ENCODE results near the gene CACNA1G. TPM values are rescaled to one million over a fixed set of nuclear protein-coding genes. Genes with fewer than 3 reads are reported as not detected.

The CACNA1G gene
- total RNA-seq, 2 experiments from 2014 or later: 0.06 to 0.10 TPM

- POLR2A ChIA-PET: interaction anchor here (1.2 kb wide), 1 partner anchor 70 kb away, joined by 3 read pairs; no protein-coding TSS in a partner anchor
Measured at GRCh38 chr17:50634915-50635731, 74.6 kb downstream of the CACNA1G start.

GRCh38 chr17:50635732-50635981, 75.1 kb downstream of the CACNA1G start:
- POLR2A ChIA-PET: interaction anchor here (1.2 kb wide), 1 partner anchor 70 kb away, joined by 3 read pairs; no protein-coding TSS in a partner anchor

More at GRCh38 chr17:50634915-50635731, 74.6 kb downstream of the CACNA1G start:
- CTCF ChIA-PET: interaction anchor here (1.3 kb wide), 1 partner anchor 8 kb away, joined by 3 read pairs; no protein-coding TSS in a partner anchor

GRCh38 chr17:50635982-50636803, 75.7 kb downstream of the CACNA1G start:
- ChIA-PET CTCF (interaction anchor here (1.3 kb wide), 1 partner anchor 9 kb away, joined by 3 read pairs; no protein-coding TSS in a partner anchor), POLR2A (interaction anchor here (1.2 kb wide), 1 partner anchor 69 kb away, joined by 3 read pairs; no protein-coding TSS in a partner anchor)

More at GRCh38 chr17:50635732-50635981, 75.1 kb downstream of the CACNA1G start:
- CTCF ChIA-PET: interaction anchor here (1.3 kb wide), 1 partner anchor 8 kb away, joined by 3 read pairs; no protein-coding TSS in a partner anchor

- CTCF ChIA-PET: no interaction called here
Measured at GRCh38 chr17:50636804-50637195, 76.3 kb downstream of the CACNA1G start.

GRCh38 chr17:50637829-50638605, 77.5 kb downstream of the CACNA1G start:
- CTCF ChIA-PET: interaction anchor here (1.1 to 1.4 kb wide), 2 partner anchors 12 to 32 kb away, joined by 3 to 5 read pairs; no protein-coding TSS in a partner anchor
- POLR2A ChIA-PET: no interaction called here

More at GRCh38 chr17:50636804-50637195, 76.3 kb downstream of the CACNA1G start:
- POLR2A ChIA-PET: no interaction called here

DNA sequence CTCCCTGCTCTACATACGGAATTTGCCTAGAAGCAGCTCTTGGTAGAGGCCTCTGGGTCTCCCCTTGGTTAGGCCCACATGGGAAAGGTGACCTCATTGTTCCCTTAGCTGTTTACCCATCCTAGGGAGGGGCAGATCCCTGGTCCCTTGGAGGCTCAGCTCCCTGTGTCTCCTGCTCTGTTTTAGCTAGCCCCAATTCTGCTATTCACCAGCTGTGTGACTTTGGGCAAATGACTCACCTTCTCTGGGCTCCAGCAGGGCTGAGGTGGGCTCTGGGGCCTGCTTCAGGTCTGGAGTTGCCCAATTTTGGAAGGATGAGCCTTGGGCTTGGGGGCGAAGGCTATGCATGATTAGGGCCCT, 78.1 kb downstream of the CACNA1G start:
- CTCF ChIA-PET: interaction anchor here (1.1 to 1.4 kb wide), 2 partner anchors 13 to 33 kb away, joined by 3 to 5 read pairs; no protein-coding TSS in a partner anchor

DNA sequence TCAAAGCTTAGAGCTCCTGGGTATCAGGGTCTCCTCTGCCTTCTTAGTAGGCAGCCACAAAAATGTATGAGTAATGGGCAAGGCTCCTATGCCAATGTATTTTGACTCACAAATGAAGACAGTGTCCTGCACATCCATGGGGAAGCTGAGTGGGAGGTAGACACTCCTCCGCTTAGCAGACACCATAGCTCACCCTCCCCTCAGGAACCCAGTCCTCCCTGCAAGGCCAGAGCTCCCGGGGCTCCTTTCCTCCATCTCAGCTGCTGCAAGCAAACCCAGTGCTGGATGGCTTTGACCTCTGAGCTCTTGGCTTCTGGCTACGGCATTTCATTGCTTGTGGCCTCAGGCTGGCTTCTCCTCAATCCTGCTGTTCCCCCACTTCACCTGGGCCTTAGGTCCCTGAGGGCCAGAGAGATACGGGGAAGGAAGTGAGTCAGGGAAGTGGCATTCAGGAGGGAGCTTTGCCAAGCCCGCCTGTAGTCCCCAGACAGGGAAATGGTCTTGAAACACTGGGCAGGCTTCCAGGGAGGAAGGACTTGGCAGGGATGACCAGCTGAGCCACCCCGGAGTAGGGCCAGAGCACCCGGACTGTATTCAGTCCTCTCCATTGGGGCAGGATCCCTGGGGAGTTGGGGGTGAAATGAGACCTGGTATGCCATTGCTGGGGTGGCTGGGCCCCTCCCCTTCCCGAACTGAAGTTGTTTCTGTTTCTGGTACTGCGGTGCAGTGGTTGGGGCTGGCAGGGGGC, 78.6 kb downstream of the CACNA1G start:
- ChIA-PET CTCF (interaction anchor here (1.1 to 1.4 kb wide), 2 partner anchors 13 to 33 kb away, joined by 3 to 5 read pairs; no protein-coding TSS in a partner anchor), POLR2A (interaction anchor here (0.6 kb wide), 1 partner anchor 15 kb away, joined by 4 read pairs; no protein-coding TSS in a partner anchor)

More for the DNA sequence above, 78.1 kb downstream of the CACNA1G start:
- POLR2A ChIA-PET: interaction anchor here (0.6 kb wide), 1 partner anchor 14 kb away, joined by 4 read pairs; no protein-coding TSS in a partner anchor

DNA sequence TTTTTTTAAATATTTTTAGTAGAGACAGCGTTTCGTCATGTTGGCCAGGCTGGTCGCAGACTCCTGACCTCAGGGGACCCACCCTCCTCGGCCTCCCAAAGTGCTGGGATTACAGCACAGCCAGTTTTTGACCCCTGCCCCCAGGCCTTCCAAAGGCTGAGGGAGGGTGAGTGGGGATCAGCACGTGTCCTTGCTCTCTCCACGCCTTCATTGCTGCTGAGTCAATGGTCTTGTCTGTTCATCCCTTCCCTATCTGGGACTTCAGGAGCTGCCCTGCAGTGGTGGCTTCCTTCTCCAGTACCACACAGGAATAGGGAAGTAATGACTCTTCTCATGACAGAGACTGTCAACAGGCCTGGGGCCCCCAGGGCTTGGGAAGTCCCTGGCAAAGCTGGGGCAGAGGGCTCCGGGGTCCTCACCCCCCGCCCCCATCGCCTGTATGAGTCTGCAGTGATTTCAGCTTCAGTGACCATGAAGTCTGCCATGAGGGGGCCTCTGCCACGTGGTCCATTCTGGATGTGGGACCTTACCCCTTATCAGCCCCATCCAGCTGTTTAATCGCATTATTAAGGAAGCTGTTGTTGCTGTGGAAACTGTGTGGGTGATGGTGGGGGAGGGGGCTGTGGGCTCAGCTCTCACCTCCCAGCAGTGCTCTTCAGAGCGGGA, 80.3 kb downstream of the CACNA1G start:
- ChIA-PET CTCF (interaction anchor here (0.9 kb wide), 1 partner anchor 10 kb away, joined by 7 read pairs; no protein-coding TSS in a partner anchor), POLR2A (no interaction called here)

GRCh38 chr17:50641357-50641756, 80.8 kb downstream of the CACNA1G start:
- CTCF ChIA-PET: interaction anchor here (0.9 kb wide), 1 partner anchor 9 kb away, joined by 7 read pairs; no protein-coding TSS in a partner anchor
- POLR2A ChIA-PET: no interaction called here

DNA sequence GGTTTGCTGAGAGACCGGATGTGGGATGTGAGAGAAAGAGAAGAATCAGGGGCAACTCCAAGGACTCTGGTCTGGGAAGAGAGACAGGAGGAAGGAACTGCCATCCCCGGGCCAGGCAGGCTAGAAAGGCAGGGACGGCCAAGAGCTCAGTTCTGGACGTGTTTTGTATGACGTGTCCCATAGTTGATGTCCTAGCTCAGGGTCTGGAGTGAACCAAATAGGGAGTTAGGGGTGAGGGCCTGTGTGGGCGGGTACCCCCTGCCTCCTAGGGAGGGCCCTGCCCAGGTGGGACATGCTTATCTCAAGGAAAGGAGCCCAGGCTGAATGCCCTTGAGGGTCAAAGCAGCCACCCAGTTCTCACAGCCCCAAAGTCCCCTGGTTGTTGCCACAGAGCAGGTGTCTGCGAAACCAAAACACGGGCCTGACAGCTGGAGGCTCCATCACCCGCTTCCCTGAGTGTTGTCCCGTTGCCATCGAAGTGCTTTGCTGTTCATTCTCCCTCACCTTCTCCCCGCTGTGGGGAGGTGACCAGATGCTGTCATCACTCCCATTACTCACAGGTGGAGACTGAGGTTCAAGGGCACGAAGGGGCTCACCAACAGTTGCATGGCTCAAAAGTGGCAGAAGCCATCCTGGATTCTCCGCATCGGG, 81.7 kb downstream of the CACNA1G start:
- POLR2A ChIA-PET: no interaction called here
- CTCF ChIA-PET: no interaction called here

- POLR2A ChIA-PET: no interaction called here
- CTCF ChIA-PET: no interaction called here
Measured at GRCh38 chr17:50642722-50643656, 82.5 kb downstream of the CACNA1G start.

DNA sequence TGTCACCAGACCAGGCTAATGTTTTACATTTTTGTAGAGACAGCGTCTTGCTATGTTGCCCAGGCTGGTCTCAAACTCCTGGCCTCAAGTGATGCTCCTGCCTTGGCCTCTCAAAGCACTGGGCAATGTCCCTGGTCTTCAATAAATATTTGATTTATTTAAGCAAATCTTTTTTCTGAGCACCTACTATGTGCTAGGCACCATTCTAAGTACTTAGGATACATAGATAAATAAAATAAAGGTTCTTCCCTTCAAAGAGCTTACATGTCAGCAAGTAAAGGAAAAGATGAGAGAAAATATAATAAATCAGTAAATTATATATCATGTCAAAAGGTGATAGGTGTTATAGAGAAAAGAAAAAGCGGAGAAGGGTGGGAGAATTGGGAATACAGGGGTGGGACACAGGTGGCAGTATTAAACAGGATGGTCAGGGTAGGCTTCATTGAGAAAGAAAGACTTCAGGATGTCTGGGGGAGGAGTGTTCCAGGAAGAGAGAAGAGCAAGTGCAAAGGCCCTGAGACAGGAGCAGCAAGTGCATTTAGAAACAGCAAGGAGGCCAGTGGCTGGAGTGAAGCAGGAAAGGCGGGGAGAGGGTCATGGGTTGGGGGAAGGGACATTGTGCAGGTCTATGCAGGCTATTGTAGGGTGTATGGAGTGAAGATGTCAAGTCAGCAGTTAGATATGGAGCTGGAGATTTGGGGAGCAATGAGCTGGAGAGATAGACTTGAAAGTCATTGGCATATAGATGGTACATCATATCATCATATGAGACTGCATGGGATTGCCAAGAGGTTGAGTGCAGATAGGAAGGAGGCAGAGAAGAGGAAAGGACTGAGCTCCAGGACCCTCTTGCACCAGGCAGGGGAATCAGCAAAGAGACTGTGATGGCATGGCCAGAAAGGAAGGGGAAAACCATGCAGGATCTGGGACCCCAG, 85.5 kb downstream of the CACNA1G start:
- ChIA-PET CTCF (interaction anchor here (1.3 kb wide), 1 partner anchor 16 kb away, joined by 3 read pairs; no protein-coding TSS in a partner anchor), POLR2A (interaction anchor here (0.7 kb wide), 1 partner anchor 16 kb away, joined by 5 read pairs; no protein-coding TSS in a partner anchor)

- ChIA-PET POLR2A (no interaction called here), CTCF (interaction anchor here (1.3 kb wide), 1 partner anchor 17 kb away, joined by 3 read pairs; no protein-coding TSS in a partner anchor)
Measured at GRCh38 chr17:50647187-50647586, 86.7 kb downstream of the CACNA1G start.

DNA sequence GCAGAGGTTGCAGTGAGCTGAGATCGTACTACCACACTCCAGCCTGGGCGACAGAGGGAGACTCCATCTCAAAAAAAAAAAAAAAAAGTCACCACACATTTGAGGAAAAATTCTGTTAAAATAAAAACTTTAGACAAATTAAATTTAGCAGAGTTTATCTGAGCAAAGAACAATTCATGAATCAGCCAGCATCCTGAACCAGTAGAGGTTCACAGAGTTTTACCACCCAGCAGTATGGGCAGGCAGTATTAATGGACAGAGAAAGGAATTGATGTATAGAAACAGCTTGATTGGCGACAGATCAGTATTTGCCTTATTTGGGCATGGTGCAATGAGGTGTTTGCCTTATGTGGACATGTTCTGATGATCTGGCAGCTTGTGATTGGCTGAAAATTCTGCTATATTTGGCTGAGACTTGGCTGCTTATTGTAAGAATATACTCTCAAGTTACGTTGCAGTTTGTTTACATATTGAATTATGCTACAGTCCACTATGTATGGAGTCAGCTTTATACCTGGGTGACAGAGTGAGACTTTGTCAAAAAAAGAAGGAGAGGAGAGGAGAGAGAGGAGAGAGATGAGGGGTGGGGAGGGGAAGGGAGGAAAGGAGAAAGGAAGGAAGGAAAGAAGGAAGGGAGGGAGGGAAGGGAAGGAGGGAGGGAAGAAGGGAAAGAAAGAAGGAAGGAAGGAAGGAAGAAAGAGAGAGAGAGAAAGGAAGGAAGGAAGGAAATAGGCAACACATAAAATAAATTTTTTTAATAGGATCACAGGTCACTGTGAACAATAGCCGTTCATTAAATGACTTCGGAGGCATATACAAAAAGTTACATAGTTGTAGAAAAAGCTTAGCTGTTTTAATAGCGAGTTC, 88.8 kb downstream of the CACNA1G start:
- POLR2A ChIA-PET: no interaction called here
- CTCF ChIA-PET: no interaction called here

All from activated CD8-positive, alpha-beta memory T cell treated with anti-CD3 and anti-CD28 coated beads for 36 hours (primary cell).